Adrenal gland (tissue), 12 donors: ENCODE data around the gene FCRL5. TPM values are rescaled to one million over a fixed set of nuclear protein-coding genes. Genes with fewer than 3 reads are reported as not detected.
"Not testable (repeated sequence)": the region's sequence is repeated elsewhere in the genome, so short reads cannot be mapped to it uniquely, and the experiment has no call there.

ENCODE experiments used
- DNase-seq, 7 donors: peaks; one replicate each; pipeline ENCODE4 v3.0.0-alpha.2; 2019 to 2020
- H3K27ac ChIP-seq, 5 donors: fragments of 200-600 bp; sonication (generic) in 4 of 5; 1 replicate in 3 of 5; 2 replicates in 2 of 5; pipeline versions ENCODE4 v1.5.1 to v1.8.0; 2016 to 2020; ENCODE audit warnings: mild to moderate bottlenecking in 1 of 5
- H3K27me3 ChIP-seq: fragments of 200-600 bp; 2 replicates; pipeline ENCODE4 v1.8.0; 2021
- H3K36me3 ChIP-seq, 2 donors: fragments of 200-600 bp; replicated peaks in 1 of 2; 1 replicate in 1 of 2; 2 replicates in 1 of 2; pipeline versions ENCODE4 v1.5.1 to v1.8.0; 2018 to 2022
- H3K4me1 ChIP-seq, 2 donors: fragments of 200-600 bp; replicated peaks in 1 of 2; 1 replicate in 1 of 2; 2 replicates in 1 of 2; pipeline versions ENCODE4 v1.5.1 to v1.8.0; 2018 to 2021
- H3K4me3 ChIP-seq, 4 donors: fragments of 200-600 bp; sonication (generic) in 3 of 4; one replicate each; pipeline ENCODE4 v1.5.1; 2016 to 2018
- H3K9me3 ChIP-seq, 3 donors: fragments of 200-600 bp; sonication (generic) in 1 of 3; replicated peaks in 1 of 3; 1 replicate in 2 of 3; 2 replicates in 1 of 3; pipeline versions ENCODE4 v1.5.1 to v1.8.0; 2016 to 2021
- POLR2A ChIP-seq, 2 donors: fragments of 450-650 bp; IDR thresholded peaks; one replicate each; pipeline ENCODE4 v1.6.1; 2017; ENCODE audit warnings: antibody characterized with exemption in 2 of 2, mild to moderate bottlenecking in 2 of 2, moderate library complexity in 1 of 2
- WGBS, 4 donors: extraction: QIAGEN DNeasy Blood & Tissue Kit in 2 of 4; methylation state at CpG; one replicate each; pipeline versions ENCODE4 v1.1.5 to v1.1.7; 2013 to 2017; 5-methylcytosine and 5-hydroxymethylcytosine counted together
- intact Hi-C, 2 donors: fragments of 100-400 bp; cut with DNase I; formaldehyde crosslinking; loops; one replicate each; pipeline versions ENCODE4 v1.14.1 to v1.15.0; 2022 to 2023
- polyA plus RNA-seq, 3 donors: library from polyadenylated mRNA; stranded (reverse); fragments of 200-250 nt in 2 of 3; fragments of 350-450 nt in 1 of 3; fragmentation: Illumina TruSeq in 1 of 3; extraction: RNeasy Lipid Tissue Mini Kit (QIAGEN cat#74804) in 1 of 3; gene quantifications; one replicate each; pipeline ENCODE4 v1.2.3, GENCODE V29; 2013 to 2014
- total RNA-seq, 9 donors: library from RNA; depleted of rRNA in 4 of 9; stranded (reverse); fragments of >200 nt in 4 of 9; fragments of 120-200 nt in 1 of 9; fragmentation: NEBNext Ultra II Directional in 1 of 9; extraction: Animal tissue kit (Norgen Biotek cat#: 25700) in 1 of 9; gene quantifications; one replicate each; pipeline versions ENCODE4 v1.1.0 to v1.2.4, GENCODE V29; 2013 to 2023
- TF ChIP-seq, protein P1 (sequence below), 6 experiments: fragments of 450-650 bp in 4 of 6; fragments of 200-600 bp in 2 of 6; sonication (generic) in 1 of 6; IDR thresholded peaks; 1 replicate in 5 of 6; 2 replicates in 1 of 6; pipeline versions ENCODE4 v1.5.1 to v1.8.0; 2016 to 2021; ENCODE audit warnings: antibody characterized with exemption in 6 of 6, mild to moderate bottlenecking in 2 of 6, moderate library complexity in 1 of 6
- donor health status: healthy with polysubstance abuse.
- donor health status: Bipolar disorder and iron deficiency.
- donor health status: DM: yes; HTN: yes; CAD: no.
- donor health status: DM: no; HTN: no; CAD: no.
- donor health status: DM: no; HTN: no; CAD: no.
- donor health status: DM: yes; HTN: yes; CAD: no.

Gene FCRL5
- total and polyA plus RNA-seq, 12 donors, result under 0.01 to 1.1 (median 0.24) TPM; not detected in 5

DNA sequence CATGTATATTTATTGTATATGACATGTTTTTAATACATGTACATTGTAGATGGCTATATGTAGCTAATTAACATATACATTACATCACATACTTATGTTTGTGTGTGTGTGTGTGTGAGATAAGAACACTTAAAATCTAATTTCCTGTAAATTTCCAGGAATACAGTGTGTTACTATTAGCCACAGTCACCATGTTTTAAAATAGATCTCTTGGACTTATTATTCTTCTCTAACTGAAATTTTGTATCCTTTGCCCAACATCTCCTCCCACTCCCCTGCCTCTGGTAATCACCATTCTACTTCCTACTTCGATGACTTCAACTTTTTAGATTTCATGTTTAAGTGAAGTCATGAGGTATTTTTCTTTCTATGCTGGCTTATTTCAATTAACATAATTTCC is 64.8 kb downstream of the FCRL5 start:
- H3K27me3 ChIP-seq, result no peaks in the 10 kb centered on the region
- DNase-seq, result no peak
- no peak for TF ChIP-seq POLR2A (IDR thresholded peaks at IDR 0.05)
- TF ChIP-seq, protein P1, sequence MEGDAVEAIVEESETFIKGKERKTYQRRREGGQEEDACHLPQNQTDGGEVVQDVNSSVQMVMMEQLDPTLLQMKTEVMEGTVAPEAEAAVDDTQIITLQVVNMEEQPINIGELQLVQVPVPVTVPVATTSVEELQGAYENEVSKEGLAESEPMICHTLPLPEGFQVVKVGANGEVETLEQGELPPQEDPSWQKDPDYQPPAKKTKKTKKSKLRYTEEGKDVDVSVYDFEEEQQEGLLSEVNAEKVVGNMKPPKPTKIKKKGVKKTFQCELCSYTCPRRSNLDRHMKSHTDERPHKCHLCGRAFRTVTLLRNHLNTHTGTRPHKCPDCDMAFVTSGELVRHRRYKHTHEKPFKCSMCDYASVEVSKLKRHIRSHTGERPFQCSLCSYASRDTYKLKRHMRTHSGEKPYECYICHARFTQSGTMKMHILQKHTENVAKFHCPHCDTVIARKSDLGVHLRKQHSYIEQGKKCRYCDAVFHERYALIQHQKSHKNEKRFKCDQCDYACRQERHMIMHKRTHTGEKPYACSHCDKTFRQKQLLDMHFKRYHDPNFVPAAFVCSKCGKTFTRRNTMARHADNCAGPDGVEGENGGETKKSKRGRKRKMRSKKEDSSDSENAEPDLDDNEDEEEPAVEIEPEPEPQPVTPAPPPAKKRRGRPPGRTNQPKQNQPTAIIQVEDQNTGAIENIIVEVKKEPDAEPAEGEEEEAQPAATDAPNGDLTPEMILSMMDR (IDR thresholded peaks at IDR 0.05), result no peak
- no peaks in the 10 kb centered on the region for H3K36me3 ChIP-seq
- no peak overlapping the region for H3K4me3 ChIP-seq
- H3K4me1 ChIP-seq, result no peaks in the 10 kb centered on the region
- intact Hi-C loops, result loop anchor here in 1 of 2 donors (5.0 to 10.0 kb wide), 2 partner anchors 105 to 293 kb away; no protein-coding TSS in a partner anchor
- no peak overlapping the region for H3K27ac ChIP-seq
- H3K9me3 ChIP-seq, result no peaks in the 10 kb centered on the region
- 59 to 77% (median 65%) methylated on average over 1 of the region's 1 CpG for WGBS, 4 donors

DNA sequence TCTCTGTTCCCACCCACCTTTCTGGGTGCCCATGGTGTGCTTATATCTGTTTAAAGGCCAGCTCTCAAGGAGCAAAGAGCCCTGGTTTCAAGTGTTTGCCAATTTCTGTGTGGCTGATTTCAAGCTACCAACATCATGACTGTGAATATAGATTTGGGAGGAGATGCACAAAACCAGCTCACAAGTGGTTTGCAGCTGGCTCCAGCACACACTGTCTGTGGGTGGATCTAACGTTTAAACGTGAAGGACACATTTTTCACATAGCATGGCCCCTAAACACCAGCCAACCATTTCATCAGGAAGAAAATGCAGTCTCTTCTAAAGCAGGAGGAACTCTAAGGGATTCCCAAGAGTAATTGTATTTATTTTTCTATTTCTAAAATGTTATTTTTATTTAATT is 65.2 kb downstream of the FCRL5 start:
- intact Hi-C loops, result loop anchor here in 1 of 2 donors (5.0 to 10.0 kb wide), 2 partner anchors 105 to 292 kb away; no protein-coding TSS in a partner anchor
- Histone ChIP-seq H3K27me3 (no peaks in the 10 kb centered on the region), H3K4me1 (no peaks in the 10 kb centered on the region), H3K9me3 (no peaks in the 10 kb centered on the region), H3K4me3 (no peak overlapping the region), H3K36me3 (no peaks in the 10 kb centered on the region), H3K27ac (no peak overlapping the region)
- TF ChIP-seq POLR2A (IDR thresholded peaks at IDR 0.05), result no peak
- TF ChIP-seq, protein P1 (IDR thresholded peaks at IDR 0.05), result no peak
- DNase-seq, result no peak
- 8 to 19% (median 9%) methylated on average over 2 of the region's 2 CpGs for WGBS, 4 donors

DNA sequence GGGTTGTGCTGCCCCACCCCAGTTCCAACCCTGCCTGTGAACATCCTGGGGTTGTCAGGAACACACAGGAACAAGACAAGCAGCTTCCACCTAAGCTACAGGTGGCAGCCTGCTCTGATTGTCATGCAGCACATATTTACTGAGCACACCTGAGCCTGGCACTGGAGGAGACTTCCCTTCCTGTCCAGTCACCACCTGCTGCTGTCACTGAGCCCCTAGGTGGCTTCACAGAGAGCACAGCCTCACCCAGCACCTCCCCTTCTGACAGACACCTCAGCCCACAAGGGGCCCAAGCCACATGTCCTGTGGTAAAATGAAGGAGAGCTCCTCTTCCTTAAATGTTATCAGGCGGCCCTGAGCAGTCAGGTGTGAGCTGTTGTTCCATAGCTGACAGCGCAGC is 65.9 kb downstream of the FCRL5 start:
- not testable (repeated sequence) for DNase-seq, H3K27me3 ChIP-seq, H3K36me3 ChIP-seq, H3K27ac ChIP-seq, H3K4me1 ChIP-seq, H3K4me3 ChIP-seq, H3K9me3 ChIP-seq
- intact Hi-C loops, result loop anchor here in 1 of 2 donors (5.0 to 10.0 kb wide), 2 partner anchors 104 to 292 kb away; no protein-coding TSS in a partner anchor
- 73 to 76% (median 76%) methylated on average over 2 of the region's 2 CpGs; no CpG with 5 or more reads in 1 of the 4 donors for WGBS, 4 donors

DNA sequence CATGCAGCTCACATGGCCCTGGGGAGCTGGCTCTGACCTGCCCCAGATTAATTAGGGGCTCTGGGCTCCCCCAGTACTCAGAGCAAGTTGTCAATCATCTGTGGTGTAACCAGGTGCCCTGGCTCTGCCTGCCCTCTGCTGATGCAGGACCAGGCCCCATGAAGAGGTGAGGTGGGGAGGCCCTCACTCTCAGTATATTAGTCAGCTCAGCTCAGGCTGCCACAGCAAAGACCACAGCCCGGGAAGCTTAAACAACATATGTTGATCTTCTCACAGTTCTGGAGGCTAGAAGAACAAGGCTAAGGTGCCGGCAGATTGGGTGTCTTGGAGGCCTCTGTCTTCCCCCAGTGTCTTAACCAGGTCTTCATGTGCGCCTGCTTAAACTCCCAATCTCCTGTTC is 66.5 kb downstream of the FCRL5 start:
- Histone ChIP-seq H3K4me1 (no peaks in the 10 kb centered on the region), H3K4me3 (no peak overlapping the region), H3K27ac (no peak overlapping the region), H3K27me3 (no peaks in the 10 kb centered on the region), H3K9me3 (no peaks in the 10 kb centered on the region), H3K36me3 (no peaks in the 10 kb centered on the region)
- WGBS, 4 donors, result 73 to 100% (median 87%) methylated on average over 2 to 3 of the region's 3 CpGs
- no peak for TF ChIP-seq POLR2A (IDR thresholded peaks at IDR 0.05)
- TF ChIP-seq, protein P1 (IDR thresholded peaks at IDR 0.05), result no peak
- intact Hi-C loops, result loop anchor here in 1 of 2 donors (5.0 to 10.0 kb wide), 2 partner anchors 103 to 291 kb away; no protein-coding TSS in a partner anchor
- DNase-seq, result no peak

DNA sequence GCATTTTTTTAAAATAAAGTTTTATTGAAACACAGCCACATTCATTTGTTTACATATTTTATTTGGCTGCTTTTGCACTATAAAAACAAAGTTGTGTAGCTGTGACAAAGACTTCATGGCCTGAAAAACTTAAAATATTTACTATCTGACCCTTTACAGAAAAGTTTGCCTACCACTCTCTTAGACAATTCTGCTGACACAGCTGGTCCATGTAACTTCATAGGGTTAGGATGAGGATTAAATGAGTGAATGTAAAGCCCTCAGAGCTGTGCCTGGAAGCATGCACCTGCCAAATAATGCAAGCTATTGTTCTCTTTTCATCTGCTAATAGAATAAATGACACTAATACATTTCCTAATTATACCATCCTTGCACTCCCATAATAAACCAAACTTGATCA is 67.7 kb downstream of the FCRL5 start:
- no peak for DNase-seq
- intact Hi-C loops, result loop anchor here in 1 of 2 donors (10.0 kb wide), 1 partner anchor 290 kb away; no protein-coding TSS in a partner anchor
- no peaks in the 10 kb centered on the region for H3K9me3 ChIP-seq
- no peak for TF ChIP-seq POLR2A (IDR thresholded peaks at IDR 0.05)
- TF ChIP-seq, protein P1 (IDR thresholded peaks at IDR 0.05), result no peak
- H3K4me3 ChIP-seq, result no peak overlapping the region
- H3K4me1 ChIP-seq, result no peaks in the 10 kb centered on the region
- no peaks in the 10 kb centered on the region for H3K27me3 ChIP-seq
- no peak overlapping the region for H3K27ac ChIP-seq
- H3K36me3 ChIP-seq, result no peaks in the 10 kb centered on the region
